Anterior cingulate cortex (tissue), 58 donors: Measurements from ENCODE around the gene STEAP1.

ENCODE experiments used
- DNase-seq, 58 donors: peaks; one replicate each; lab custom pipeline; 2025; lab: John Stamatoyannopoulos, UW

The STEAP1 gene

GRCh38 chr7:90210475-90210874, 56.2 kb downstream of the STEAP1 start:
- DNase-seq, result no peak

GRCh38 chr7:90210981-90211380, 56.7 kb downstream of the STEAP1 start:
- peak in 2 of 58 donors; percentile 16 to 32 for DNase-seq

GRCh38 chr7:90211391-90212148, 57.3 kb downstream of the STEAP1 start, which contains the start of gene STEAP2:
Gene STEAP2, plus strand, starts transcription at chr7:90211740. Its CDS starts 13,343 bp downstream, at chr7:90225083.
- peak; percentile 19 to 93 (median 75) for DNase-seq

- DNase-seq, result peak in 2 of 58 donors; percentile 45 to 67
These were observed 57.9 kb downstream of the STEAP1 start for GRCh38 chr7:90212149-90212495.

GRCh38 chr7:90213521-90213920, 59.3 kb downstream of the STEAP1 start:
- DNase-seq, result no peak
